CD14-positive monocyte (primary cell): ENCODE results near the gene H6PD. TPM values are rescaled to one million over a fixed set of nuclear protein-coding genes. Genes with fewer than 3 reads are reported as not detected.
A peak's percentile ranks its signal among the peaks of the same experiment; 100 is the strongest.

Experiments
- DNase-seq, 3 donors: peaks; one replicate each; pipeline ENCODE4 v3.0.0-alpha.2; 2011 to 2022
- H2AFZ ChIP-seq: 2 replicates; pipeline ENCODE4 v1.6.0; 2012; ENCODE audit warnings: mild to moderate bottlenecking, low read depth, low read length, inconsistent platforms; ENCODE audit not compliant: insufficient read depth, poor library complexity, severe bottlenecking
- H3K27ac ChIP-seq, 2 donors: 1 replicate in 1 of 2; 2 replicates in 1 of 2; pipeline ENCODE4 v1.5.1; 2012 to 2013; ENCODE audit warnings: low read length in 2 of 2, control low read depth in 1 of 2, inconsistent platforms in 1 of 2, low read depth in 1 of 2, mild to moderate bottlenecking in 1 of 2
- H3K27me3 ChIP-seq, 2 donors: one replicate each; pipeline versions ENCODE4 v1.6.0 to v1.6.1; 2011 to 2013; ENCODE audit warnings: low read length in 2 of 2; ENCODE audit not compliant: control insufficient read depth in 2 of 2, insufficient read depth in 2 of 2
- H3K36me3 ChIP-seq, 2 donors: replicated peaks in 1 of 2; 1 replicate in 1 of 2; 2 replicates in 1 of 2; pipeline versions ENCODE4 v1.5.1 to v1.6.1; 2012 to 2013; ENCODE audit warnings: low read length in 2 of 2, control low read depth in 1 of 2, inconsistent platforms in 1 of 2, mild to moderate bottlenecking in 1 of 2; ENCODE audit not compliant: insufficient read depth in 2 of 2, control insufficient read depth in 1 of 2
- H3K4me1 ChIP-seq, 2 donors: 1 replicate in 1 of 2; 2 replicates in 1 of 2; pipeline versions ENCODE4 v1.5.1 to v1.6.1; 2012 to 2013; ENCODE audit warnings: low read length in 2 of 2, control low read depth in 1 of 2, inconsistent platforms in 1 of 2, mild to moderate bottlenecking in 1 of 2, moderate library complexity in 1 of 2; ENCODE audit not compliant: insufficient read depth in 2 of 2, control insufficient read depth in 1 of 2
- H3K4me2 ChIP-seq: replicated peaks from 2 replicates; pipeline ENCODE3; 2012; ENCODE audit warnings: low read length, moderate library complexity, mild to moderate bottlenecking; ENCODE audit not compliant: poor library complexity, severe bottlenecking; ENCODE audit errors: extremely low read depth
- H3K4me3 ChIP-seq, 3 experiments: fragments of 200-600 bp in 1 of 3; sonication (generic) in 1 of 3; replicated peaks in 1 of 3; 1 replicate in 2 of 3; 2 replicates in 1 of 3; pipeline ENCODE4 v1.5.1; 2011 to 2013; ENCODE audit warnings: low read length in 3 of 3, mild to moderate bottlenecking in 3 of 3, control low read depth in 2 of 3, low read depth in 2 of 3, inconsistent platforms in 1 of 3, moderate library complexity in 1 of 3
- H3K79me2 ChIP-seq: 2 replicates; pipeline ENCODE4 v1.6.0; 2012; ENCODE audit warnings: mild to moderate bottlenecking, control low read depth, inconsistent platforms, low read length, moderate library complexity; ENCODE audit not compliant: insufficient read depth
- H3K9ac ChIP-seq: 2 replicates; pipeline ENCODE4 v1.6.0; 2017; ENCODE audit warnings: low read length, mild to moderate bottlenecking; ENCODE audit not compliant: insufficient read depth, poor library complexity, severe bottlenecking
- H3K9me3 ChIP-seq, 2 donors: replicated peaks in 1 of 2; 1 replicate in 1 of 2; 2 replicates in 1 of 2; pipeline versions ENCODE4 v1.5.1 to v1.6.1; 2012 to 2013; ENCODE audit warnings: low read length in 2 of 2, control low read depth in 1 of 2; ENCODE audit not compliant: control insufficient read depth in 1 of 2, insufficient read depth in 1 of 2
- H4K20me1 ChIP-seq: 2 replicates; pipeline ENCODE4 v1.6.0; 2012; ENCODE audit warnings: mild to moderate bottlenecking, low read length, control low read depth, moderate library complexity; ENCODE audit not compliant: insufficient read depth
- H3K27ac Mint-ChIP-seq, 7 donors: one replicate each; pipeline ENCODE4 v1.8.0; 2020; ENCODE audit warnings: mild to moderate bottlenecking in 7 of 7, mixed read lengths in 7 of 7, moderate library complexity in 6 of 7, inconsistent platforms in 2 of 7
- H3K27me3 Mint-ChIP-seq, 3 donors: one replicate each; pipeline ENCODE4 v1.8.0; 2021 to 2022; ENCODE audit warnings: low read depth in 3 of 3, mild to moderate bottlenecking in 3 of 3, mixed read lengths in 3 of 3, moderate library complexity in 3 of 3, inconsistent platforms in 1 of 3
- H3K36me3 Mint-ChIP-seq, 2 donors: one replicate each; pipeline ENCODE4 v1.8.0; 2020; ENCODE audit warnings: mixed read lengths in 2 of 2, inconsistent platforms in 1 of 2, mild to moderate bottlenecking in 1 of 2
- H3K4me1 Mint-ChIP-seq: one replicate; pipeline ENCODE4 v1.8.0; 2020; ENCODE audit warnings: mild to moderate bottlenecking, mixed read lengths
- H3K4me3 Mint-ChIP-seq, 2 donors: one replicate each; pipeline ENCODE4 v1.8.0; 2020; ENCODE audit warnings: mild to moderate bottlenecking in 2 of 2, mixed read lengths in 2 of 2, moderate library complexity in 1 of 2
- H3K9me3 Mint-ChIP-seq, 7 donors: one replicate each; pipeline ENCODE4 v1.8.0; 2020 to 2022; ENCODE audit warnings: mixed read lengths in 7 of 7, mild to moderate bottlenecking in 6 of 7, moderate library complexity in 6 of 7, inconsistent platforms in 2 of 7
- CTCF ChIP-seq: fragments of 200-600 bp; IDR thresholded peaks from one replicate; pipeline ENCODE4 v1.8.0; 2022; ENCODE audit warnings: antibody characterized with exemption, mild to moderate bottlenecking
- whole genome bisulfite sequencing: methylation state at CpG from one replicate; pipeline ENCODE4 v1.1.5; 2013; ENCODE audit warnings: missing lambda C conversion rate; ENCODE audit not compliant: insufficient coverage; 5-methylcytosine and 5-hydroxymethylcytosine counted together
- intact Hi-C, 2 donors: fragments of 100-400 bp; cut with micrococcal nuclease; formaldehyde crosslinking; loops; one replicate each; pipeline versions ENCODE4 v1.15.0 to v1.15.1; 2023
- polyA plus RNA-seq, 3 donors: library from polyadenylated mRNA; depleted of rRNA in 1 of 3; unstranded in 2 of 3; stranded (reverse) in 1 of 3; fragments of 300-500 nt in 2 of 3; fragments of >200 nt in 1 of 3; fragmentation: Illumina TruSeq in 2 of 3; gene quantifications; 1 replicate in 2 of 3; 2 replicates in 1 of 3; pipeline ENCODE4 v1.2.3, GENCODE V29; 2012 to 2021

H6PD gene
- polyA plus RNA-seq, 3 donors = 8.6 to 15.9 (median 11.4) TPM

GRCh38 chr1:9275161-9275560 is 40.6 kb downstream of the H6PD start:
- H3K27ac Mint-ChIP-seq = peak overlapping the region in 3 of 7 donors; percentile 16 to 56 (median 22)
- Histone ChIP-seq H3K4me1 (peaks cover 37 to 40% of the 10 kb centered on the region in 2 donors), H3K27ac (no peak overlapping the region), H2AFZ (no peak overlapping the region), H3K4me2 (peak overlapping the region; percentile 44), H3K9ac (no peak overlapping the region), H3K79me2 (no peaks in the 10 kb centered on the region), H3K27me3 (peaks cover 0 to 3% of the 10 kb centered on the region in 2 donors), H3K4me3 (peak overlapping the region in 1 of 3 experiments; percentile 6), H4K20me1 (no peaks in the 10 kb centered on the region), H3K9me3 (no peaks in the 10 kb centered on the region), H3K36me3 (no peaks in the 10 kb centered on the region)
- intact Hi-C loops = no loop called here
- WGBS = 80% methylated on average over 8 of the region's 10 CpGs
- peak overlapping the region in 1 of 2 donors; percentile 77 for H3K4me3 Mint-ChIP-seq
- peaks cover 0 to 6% (median 3%) of the 10 kb centered on the region in 7 donors for H3K9me3 Mint-ChIP-seq
- DNase-seq = no peak
- peaks cover 5 to 12% of the 10 kb centered on the region in 2 donors for H3K36me3 Mint-ChIP-seq
- H3K4me1 Mint-ChIP-seq = peaks cover 40% of the 10 kb centered on the region
- no peak for TF ChIP-seq CTCF
- peaks cover 0 to 8% (median 5%) of the 10 kb centered on the region in 3 donors for H3K27me3 Mint-ChIP-seq

- peak; percentile 79 to 95 (median 89) for DNase-seq
- Histone ChIP-seq H4K20me1 (no peaks in the 10 kb centered on the region), H3K27me3 (peaks cover 0 to 5% of the 10 kb centered on the region in 2 donors), H3K4me3 (peak overlapping the region in 1 of 3 experiments; percentile 6), H3K36me3 (no peaks in the 10 kb centered on the region), H3K4me1 (peaks cover 41 to 43% of the 10 kb centered on the region in 2 donors), H3K4me2 (peak overlapping the region; percentile 44), H3K9me3 (no peaks in the 10 kb centered on the region), H3K27ac (peak overlapping the region in 1 of 2 donors; percentile 23), H3K79me2 (no peaks in the 10 kb centered on the region), H3K9ac (no peak overlapping the region), H2AFZ (no peak overlapping the region)
- Mint-ChIP-seq H3K4me1 (peaks cover 43% of the 10 kb centered on the region), H3K9me3 (peaks cover 0 to 7% (median 3%) of the 10 kb centered on the region in 7 donors), H3K4me3 (peak overlapping the region; percentile 18 to 77), H3K27me3 (peaks cover 3 to 11% (median 9%) of the 10 kb centered on the region in 3 donors), H3K27ac (peak overlapping the region in 5 of 7 donors; percentile 56 to 82 (median 82)), H3K36me3 (peaks cover 5 to 12% of the 10 kb centered on the region in 2 donors)
- intact Hi-C loops = no loop called here
- TF ChIP-seq CTCF = no peak
- WGBS = 3% methylated on average over 9 of the region's 12 CpGs
Observed at GRCh38 chr1:9275567-9276034, 41.0 kb downstream of the H6PD start.
